HFF-Myc (cell line): ENCODE measurements around the gene JARID2.

Experiments used
- DNase-seq: peaks from one replicate; pipeline ENCODE4 v3.0.0-alpha.2; 2011; ENCODE audit warnings: low read depth; ENCODE audit errors: extremely low read depth
- H3K4me3 ChIP-seq: replicated peaks from 2 replicates; pipeline ENCODE4 v1.5.1; 2011; ENCODE audit warnings: low read depth, mild to moderate bottlenecking, control low read depth, low read length
- CTCF ChIP-seq: IDR thresholded peaks from 2 replicates; pipeline ENCODE4 v1.5.1; 2012; ENCODE audit warnings: mild to moderate bottlenecking, low read depth, low read length, control low read depth; ENCODE audit errors: missing control alignments

JARID2 gene

GRCh38 chr6:15550546-15551123, 304.8 kb downstream of the JARID2 start:
- no peak overlapping the region for H3K4me3 ChIP-seq
- TF ChIP-seq CTCF, result no peak

DNA sequence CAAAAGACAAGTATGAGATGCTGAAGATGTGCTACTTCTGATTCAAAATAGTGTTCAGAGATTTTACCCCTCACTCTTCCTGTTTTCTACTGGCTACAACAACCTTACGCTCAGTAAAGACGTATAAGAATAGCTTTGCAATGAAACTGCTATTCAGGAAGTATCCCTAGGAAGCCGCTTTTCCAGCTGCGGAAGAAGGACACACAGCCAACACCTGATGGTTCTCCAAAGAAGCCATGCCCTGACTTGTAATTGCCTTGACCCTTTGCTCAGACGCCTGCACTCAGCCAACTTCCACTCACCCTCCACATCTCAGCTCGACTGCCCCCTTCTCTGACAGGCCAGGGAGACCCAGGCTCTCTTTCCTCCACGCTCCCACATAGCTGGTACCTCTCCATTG, 305.4 kb downstream of the JARID2 start:
- no peak for TF ChIP-seq CTCF
- no peak for DNase-seq
- H3K4me3 ChIP-seq, result no peak overlapping the region

More at GRCh38 chr6:15550546-15551123, 304.8 kb downstream of the JARID2 start:
- no peak for DNase-seq

DNA sequence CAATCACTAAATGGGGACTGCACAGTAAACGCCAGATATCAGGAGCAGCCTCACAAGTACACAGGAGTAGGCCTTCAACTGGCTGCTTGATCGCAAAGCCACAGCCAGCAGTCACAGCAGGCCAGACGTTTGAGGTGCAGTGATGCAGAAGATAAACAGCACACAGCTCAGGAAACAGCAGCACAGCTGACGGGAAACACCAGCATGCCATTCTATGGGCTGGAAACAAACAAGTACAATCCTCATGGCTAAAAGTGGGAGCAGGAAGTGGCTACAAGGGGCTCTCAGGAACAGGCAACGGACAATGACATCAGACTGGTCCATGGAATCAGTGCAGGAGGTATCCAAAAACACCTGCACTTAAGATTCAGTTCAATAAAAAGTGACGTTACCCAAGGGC, 305.9 kb downstream of the JARID2 start:
- DNase-seq, result no peak
- no peak overlapping the region for H3K4me3 ChIP-seq
- TF ChIP-seq CTCF, result no peak

DNA sequence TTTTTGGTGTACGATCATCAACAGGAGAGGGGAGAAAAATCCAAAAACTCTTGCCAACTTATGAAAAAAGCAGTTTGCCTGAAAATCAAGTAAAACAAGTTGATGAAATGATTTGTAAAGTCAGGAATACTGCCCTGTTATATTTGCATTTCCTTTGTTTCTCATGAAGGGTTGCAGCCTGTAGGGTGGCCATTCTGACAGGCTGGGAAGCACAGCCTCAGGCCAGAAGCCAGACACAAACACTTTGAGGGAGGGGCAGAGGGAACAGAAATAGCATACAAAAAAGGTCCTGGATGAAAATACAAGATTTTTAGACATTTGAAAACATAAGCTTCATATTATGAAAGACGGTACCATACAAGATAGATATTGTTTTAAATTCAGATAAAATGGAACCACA, 307.2 kb downstream of the JARID2 start:
- no peak for DNase-seq
- no peak for TF ChIP-seq CTCF
- H3K4me3 ChIP-seq, result no peak overlapping the region

GRCh38 chr6:15553736-15554294, 307.9 kb downstream of the JARID2 start:
- H3K4me3 ChIP-seq, result no peak overlapping the region
- no peak for DNase-seq
- TF ChIP-seq CTCF, result no peak

DNA sequence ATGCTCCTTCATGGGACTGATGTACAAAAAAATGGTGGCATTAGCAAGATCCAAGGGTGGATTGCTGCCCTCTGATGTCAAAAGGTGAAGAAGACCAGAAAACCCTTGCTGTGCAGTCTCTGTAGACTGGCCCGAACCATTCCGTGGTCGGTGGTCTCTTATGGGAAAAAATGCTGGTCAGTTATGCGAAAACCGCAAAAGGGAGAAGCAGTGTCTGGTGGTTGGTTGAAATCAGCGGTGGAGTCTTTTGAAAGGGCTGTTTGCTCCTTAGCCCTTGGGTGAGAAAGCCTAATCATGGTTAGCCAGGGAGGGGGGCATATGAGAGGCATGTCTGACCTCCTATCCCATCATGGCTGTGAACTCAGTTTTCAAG, 308.8 kb downstream of the JARID2 start:
- no peak for TF ChIP-seq CTCF
- no peak overlapping the region for H3K4me3 ChIP-seq
- no peak for DNase-seq
